HG03342 (cell line): ENCODE data around the gene PTGS1.
"Not testable (repeated sequence)": the region's sequence is repeated elsewhere in the genome, so short reads cannot be mapped to it uniquely, and the experiment has no call there.

Experiments
- ATAC-seq: cut with Tn5 transposase; IDR thresholded peaks from one replicate; pipeline ENCODE4 v1.9.1; 2021; ENCODE audit warnings: mild to moderate bottlenecking, moderate library complexity; ENCODE audit not compliant: unreplicated experiment

Gene PTGS1

GRCh38 chr9:122370869-122371755, at the start of gene PTGS1:
PTGS1 (plus strand) TSS chr9:122371024; CDS start chr9:122371085, 61 bp downstream.
- peak; percentile 54 for ATAC-seq

GRCh38 chr9:122322553-122322952, 48.3 kb upstream of the PTGS1 start:
- ATAC-seq, result no peak

GRCh38 chr9:122324665-122325064, 46.2 kb upstream of the PTGS1 start:
- not testable (repeated sequence) for ATAC-seq

GRCh38 chr9:122325124-122325523, 45.7 kb upstream of the PTGS1 start:
- no peak for ATAC-seq

GRCh38 chr9:122327175-122327574, 43.6 kb upstream of the PTGS1 start:
- no peak for ATAC-seq

GRCh38 chr9:122329597-122329996, 41.2 kb upstream of the PTGS1 start:
- no peak for ATAC-seq

- not testable (repeated sequence) for ATAC-seq
Observed at GRCh38 chr9:122330466-122330865, 40.4 kb upstream of the PTGS1 start.

- no peak for ATAC-seq
Observed at GRCh38 chr9:122331523-122331927, 39.3 kb upstream of the PTGS1 start.

- no peak for ATAC-seq
Observed at GRCh38 chr9:122332083-122332482, 38.7 kb upstream of the PTGS1 start.

- ATAC-seq, result no peak
Observed at GRCh38 chr9:122332644-122333043, 38.2 kb upstream of the PTGS1 start.

GRCh38 chr9:122333169-122333808, 37.5 kb upstream of the PTGS1 start:
- no peak for ATAC-seq

GRCh38 chr9:122334916-122335315, 35.9 kb upstream of the PTGS1 start:
- no peak for ATAC-seq

- no peak for ATAC-seq
Observed at GRCh38 chr9:122336189-122336588, 34.6 kb upstream of the PTGS1 start.

- ATAC-seq, result no peak
Observed at GRCh38 chr9:122336866-122337555, 33.8 kb upstream of the PTGS1 start.

GRCh38 chr9:122337556-122337929, 33.3 kb upstream of the PTGS1 start:
- ATAC-seq, result no peak

GRCh38 chr9:122338536-122338935, 32.3 kb upstream of the PTGS1 start:
- ATAC-seq, result no peak

- no peak for ATAC-seq
Observed at GRCh38 chr9:122338994-122339393, 31.8 kb upstream of the PTGS1 start.

GRCh38 chr9:122339579-122339978, 31.2 kb upstream of the PTGS1 start:
- ATAC-seq, result no peak

- ATAC-seq, result no peak
Observed at GRCh38 chr9:122340161-122340560, 30.7 kb upstream of the PTGS1 start.

GRCh38 chr9:122342323-122343050, 28.3 kb upstream of the PTGS1 start:
- no peak for ATAC-seq
